Measurements from ENCODE around the gene CDCA5. TPM values are rescaled to one million over a fixed set of nuclear protein-coding genes. Genes with fewer than 3 reads are reported as not detected.
A peak's percentile ranks its signal among the peaks of the same experiment; 100 is the strongest.

The CDCA5 gene, protein sequence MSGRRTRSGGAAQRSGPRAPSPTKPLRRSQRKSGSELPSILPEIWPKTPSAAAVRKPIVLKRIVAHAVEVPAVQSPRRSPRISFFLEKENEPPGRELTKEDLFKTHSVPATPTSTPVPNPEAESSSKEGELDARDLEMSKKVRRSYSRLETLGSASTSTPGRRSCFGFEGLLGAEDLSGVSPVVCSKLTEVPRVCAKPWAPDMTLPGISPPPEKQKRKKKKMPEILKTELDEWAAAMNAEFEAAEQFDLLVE
- 10 to 100 TPM; 17.8 to 18.4 (median 18.0) TPM for polyA plus RNA-seq (ENCODE audit: insufficient read length in 3 of 3)

DNA sequence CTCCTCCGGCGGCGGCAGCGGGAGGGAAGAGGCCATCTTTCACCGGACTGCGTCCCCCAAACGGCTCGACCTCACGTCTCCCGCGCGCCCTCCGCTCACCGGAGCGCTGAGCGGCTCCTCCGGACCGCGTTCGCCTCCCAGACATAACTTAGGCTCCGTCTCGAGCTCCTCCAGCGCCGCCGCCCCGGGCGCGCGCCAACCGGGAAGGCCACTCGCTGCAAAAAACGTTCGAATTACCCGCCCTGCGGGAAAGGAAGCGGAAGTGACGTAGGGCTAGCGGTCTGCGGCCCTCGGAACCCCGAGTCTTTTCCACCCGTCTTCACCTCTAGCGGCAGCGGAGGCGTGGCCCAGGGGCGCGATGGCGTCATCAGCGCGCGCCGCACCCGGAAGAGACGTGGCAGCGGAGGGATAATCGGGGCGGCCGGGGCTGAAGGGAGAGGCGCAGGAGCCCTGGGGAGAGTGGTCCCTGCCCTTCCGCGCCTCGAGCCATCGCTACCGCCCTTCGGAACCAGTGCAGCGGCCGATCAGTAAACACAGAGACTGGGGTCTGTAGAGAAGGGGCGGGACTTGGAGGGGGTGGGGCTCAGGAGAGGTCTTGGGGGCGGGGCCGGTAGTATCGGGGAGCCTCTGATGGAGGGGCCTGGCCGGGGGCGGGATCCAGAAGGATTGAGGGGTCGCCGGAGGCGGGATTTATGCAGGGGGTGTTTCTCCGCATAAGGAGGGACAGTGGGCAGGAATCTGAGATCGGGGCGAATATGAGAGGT lies at the start of gene CDCA5, which contains the start of gene ZFPL1:
Gene CDCA5, minus strand, starts transcription at position 207 of the 764 bp plus-strand sequence. Its CDS starts 62 bp downstream, at position 145.
Gene ZFPL1, plus strand, starts transcription at position 389 of the 764 bp plus-strand sequence. CDS start 477 bp downstream, outside the sequence.
- peak; percentile 80 to 89 (median 87) for DNase-seq (ENCODE audit: low read depth in 3 of 3, low spot score in 2 of 3)

DNA sequence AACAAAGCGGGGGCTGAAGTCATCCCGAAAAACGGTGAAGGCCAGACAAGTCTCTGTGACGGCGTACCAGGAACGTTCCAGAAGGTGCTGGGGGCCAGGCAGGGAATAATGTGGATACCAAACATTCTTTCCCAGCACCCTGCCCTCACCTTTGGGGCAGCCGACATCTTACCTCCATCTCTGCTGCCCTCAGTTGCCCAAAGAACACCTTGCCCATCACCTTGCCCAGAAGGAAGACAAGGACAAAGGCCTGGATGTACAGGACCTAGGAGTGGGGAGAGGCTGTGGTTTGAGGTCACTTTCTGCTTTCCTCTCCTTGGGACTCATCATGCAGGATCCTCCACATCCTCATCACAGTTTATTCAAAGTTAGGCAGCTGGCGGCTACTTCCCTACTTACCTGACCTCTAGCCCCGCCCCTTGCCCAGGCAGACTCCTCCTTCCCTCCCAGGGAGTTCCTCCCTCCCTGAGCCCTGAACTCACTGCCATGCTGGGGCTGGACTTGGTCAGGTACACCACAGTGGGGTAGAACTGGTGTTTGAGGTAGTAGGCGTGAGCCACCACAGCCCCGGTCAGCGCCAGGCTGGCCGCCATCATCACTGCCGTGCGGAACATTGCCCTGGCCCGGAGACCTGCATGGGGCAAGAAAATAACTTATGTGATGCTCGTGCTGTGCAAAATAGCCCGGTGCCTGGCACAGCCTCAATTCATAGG lies 49.3 kb upstream of the CDCA5 start:
- DNase-seq (ENCODE audit: low read depth in 3 of 3, low spot score in 2 of 3), result no peak

DNA sequence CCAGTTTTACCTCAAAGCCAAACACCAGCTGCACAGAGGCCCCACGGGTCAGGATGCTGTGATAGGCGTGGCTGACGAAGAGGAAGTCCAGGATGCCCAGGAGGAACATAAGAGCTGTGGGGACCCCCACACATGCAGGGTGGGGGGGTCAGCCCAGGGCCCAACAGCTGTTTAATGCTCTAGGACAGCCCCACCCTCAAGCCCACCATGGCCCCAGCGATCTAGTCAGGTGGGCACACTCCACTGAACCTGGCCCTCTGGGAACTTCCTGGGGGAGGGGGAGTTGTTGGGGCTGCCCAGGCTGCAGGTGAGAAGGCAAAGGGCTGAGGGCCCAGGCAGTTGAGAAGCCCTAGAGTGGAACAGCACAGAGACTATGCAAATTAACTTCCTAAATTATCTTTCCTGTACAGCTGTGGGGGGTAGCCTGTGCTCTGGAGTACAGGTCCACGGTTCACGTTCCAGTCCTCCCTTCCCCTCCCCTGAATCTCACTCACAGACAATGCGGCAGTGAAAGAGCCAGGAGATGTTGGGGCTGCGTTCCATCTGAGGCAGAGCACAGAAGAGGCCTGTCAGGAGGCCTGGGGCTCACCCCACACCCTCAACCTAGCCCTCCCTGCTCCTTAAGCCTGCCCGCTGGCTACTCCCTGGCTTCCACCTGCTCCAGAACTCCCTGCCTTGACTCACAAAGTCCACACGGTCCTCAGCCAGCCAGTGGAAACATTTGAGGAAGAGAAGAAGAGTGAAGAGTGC lies 48.6 kb upstream of the CDCA5 start:
- DNase-seq (ENCODE audit: low read depth in 3 of 3, low spot score in 2 of 3), result no peak

DNA sequence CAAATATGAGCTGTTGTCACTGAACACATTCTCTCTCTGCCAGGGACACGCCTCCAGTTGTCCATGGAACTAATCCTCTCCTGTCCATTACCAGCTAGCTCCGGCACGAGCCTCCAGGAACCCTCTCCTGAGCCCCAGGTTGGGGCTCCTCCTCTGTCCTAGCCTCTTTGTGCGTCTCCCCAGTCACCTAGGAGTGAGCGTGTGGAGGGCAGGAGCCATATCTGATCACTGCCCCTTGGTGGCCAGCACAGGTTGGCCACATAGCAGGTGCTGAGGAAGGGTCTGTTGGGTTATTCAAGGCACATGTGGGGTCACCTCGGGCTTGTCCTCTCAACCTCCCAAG lies 48.0 kb upstream of the CDCA5 start:
- no peak for DNase-seq (ENCODE audit: low read depth in 3 of 3, low spot score in 2 of 3)

DNA sequence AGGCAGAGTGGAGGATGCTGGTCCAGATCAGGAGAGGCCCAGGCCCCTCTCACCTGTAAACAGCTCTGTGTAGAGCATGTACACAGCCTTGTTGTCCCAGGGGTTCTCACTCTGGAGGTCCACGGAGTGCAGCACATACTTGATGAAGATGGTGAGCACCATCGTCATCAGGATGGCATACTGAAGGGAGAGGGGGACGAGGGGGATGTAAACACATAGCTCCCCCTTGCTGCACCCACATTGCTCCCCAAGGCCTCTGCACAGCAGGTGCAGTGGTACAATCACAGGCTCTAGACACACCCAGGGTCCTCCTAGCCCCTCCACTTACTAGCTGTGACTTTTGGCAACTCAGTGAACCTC lies 47.6 kb upstream of the CDCA5 start:
- DNase-seq (ENCODE audit: low read depth in 3 of 3, low spot score in 2 of 3), result no peak

DNA sequence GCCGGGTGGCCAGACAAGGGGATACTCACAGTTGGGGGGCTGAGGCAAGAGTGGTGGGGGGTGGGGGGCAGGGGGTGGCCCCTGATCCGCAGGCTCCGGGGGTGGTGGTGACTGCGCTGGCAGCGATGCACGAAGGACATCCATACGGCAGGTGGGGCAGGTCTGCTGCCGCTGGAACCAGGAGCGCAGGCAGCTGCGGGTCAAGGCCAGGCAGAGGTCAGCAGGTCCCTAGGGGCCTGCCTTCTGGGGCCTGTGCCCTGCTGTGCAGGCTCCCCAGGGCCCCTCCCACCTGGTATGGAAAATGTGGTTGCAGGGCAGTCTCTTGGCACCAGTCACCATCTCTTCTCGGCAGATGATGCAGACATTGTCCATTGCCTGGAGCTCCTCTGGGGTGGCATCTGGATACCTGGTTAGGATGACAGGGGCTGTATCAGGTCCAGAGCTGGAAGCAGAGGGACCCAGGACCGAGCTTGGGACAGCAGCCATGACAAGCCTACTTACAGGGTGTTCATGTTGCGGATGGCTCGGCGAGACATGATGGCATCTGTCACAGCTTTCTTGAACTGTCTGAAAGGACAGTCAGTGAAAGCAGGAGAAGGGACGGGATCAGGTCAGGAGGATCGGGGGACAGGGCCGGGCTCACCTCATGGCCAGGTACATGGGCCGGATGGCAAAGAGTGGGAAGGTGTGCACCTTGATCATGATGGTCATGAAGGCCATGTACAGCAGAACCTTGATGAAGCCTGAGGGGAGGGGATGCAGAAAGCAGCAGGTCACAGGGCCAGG lies 47.0 kb upstream of the CDCA5 start:
- no peak for DNase-seq (ENCODE audit: low read depth in 3 of 3, low spot score in 2 of 3)

DNA sequence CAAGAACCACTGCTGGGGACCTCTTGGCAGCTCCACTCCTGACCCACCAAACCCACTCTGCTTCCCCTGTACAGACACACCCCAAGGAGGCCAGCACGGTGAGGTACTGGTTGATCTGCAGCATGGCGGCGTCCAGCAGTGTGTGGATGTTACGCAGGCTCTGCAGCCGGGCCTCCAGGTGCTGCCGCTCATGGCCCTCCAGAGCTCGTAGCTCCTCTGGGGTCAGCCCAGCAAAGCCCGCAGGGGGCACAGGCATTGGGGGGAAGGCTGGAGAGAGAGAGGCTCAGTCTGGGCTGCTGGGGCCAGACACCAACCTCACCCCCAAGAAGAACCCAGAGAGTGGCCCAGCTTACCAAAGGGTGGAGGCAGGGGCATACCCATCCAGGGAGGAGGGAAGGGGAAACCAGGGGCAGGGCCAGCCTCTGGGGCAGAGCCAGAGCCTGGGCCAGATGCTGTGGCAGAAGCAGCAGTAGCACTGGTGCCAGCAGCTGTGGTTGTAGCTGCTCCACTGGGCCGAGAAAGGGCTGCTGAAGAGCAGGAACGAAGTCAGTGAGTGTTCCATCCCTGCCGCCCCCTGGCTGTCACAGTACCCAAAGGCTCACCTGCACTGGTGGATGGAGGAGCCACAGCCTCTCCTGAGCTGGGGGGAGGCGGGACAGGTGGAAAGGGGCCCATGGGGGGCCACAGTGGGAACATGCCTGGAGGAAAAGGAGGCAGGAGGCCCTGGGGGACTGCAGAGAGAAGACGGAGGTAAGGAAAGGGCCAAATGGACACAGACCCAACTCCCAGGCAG lies 46.0 kb upstream of the CDCA5 start:
- DNase-seq (ENCODE audit: low read depth in 3 of 3, low spot score in 2 of 3), result no peak

DNA sequence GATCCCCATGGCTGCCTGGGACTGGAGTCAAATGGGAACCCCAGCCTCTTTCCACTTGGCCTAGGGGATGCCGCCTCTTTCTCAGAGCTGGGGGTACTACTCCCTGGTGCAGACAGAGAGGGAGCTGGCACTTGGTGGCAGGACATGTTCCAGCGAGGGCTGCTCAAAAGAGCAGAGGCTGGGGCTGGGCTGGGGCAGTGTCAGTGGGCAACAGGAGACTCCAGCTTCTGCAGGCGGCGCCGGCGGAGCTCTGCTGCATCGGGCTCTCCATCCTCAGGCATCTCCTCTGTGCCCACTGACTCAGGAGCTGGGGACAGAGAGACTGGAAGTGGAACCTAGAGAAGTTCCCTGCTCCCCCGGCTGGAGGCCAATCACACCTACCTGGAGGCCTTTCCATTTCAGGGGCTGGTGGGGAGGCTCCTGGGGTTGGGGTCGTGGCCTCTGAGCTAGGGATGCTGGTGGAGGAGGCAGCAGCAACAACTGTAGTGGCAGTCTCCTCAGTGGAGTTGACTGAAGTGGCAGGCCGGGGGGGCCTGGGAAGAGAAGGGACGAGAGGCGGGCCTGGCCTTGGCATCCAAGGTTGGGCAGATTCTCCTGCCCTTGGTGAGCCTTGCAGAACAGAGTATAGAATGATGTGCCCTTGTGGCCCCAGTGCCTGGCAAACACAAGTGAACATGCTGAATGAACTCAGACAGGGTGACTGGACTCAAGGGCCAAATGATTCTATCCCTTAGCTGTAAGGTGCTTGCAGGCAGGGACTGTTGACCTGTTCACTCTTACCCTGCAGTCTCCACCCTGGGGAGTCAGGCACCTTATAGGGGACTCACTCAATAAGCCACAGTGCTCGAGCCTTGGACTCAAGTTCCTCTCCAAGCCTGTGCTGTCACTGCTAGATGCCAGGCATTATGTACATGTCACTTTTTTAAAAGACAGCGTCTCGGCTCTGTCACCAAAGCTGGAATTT lies 44.6 kb upstream of the CDCA5 start:
- no peak for DNase-seq (ENCODE audit: low read depth in 3 of 3, low spot score in 2 of 3)

DNA sequence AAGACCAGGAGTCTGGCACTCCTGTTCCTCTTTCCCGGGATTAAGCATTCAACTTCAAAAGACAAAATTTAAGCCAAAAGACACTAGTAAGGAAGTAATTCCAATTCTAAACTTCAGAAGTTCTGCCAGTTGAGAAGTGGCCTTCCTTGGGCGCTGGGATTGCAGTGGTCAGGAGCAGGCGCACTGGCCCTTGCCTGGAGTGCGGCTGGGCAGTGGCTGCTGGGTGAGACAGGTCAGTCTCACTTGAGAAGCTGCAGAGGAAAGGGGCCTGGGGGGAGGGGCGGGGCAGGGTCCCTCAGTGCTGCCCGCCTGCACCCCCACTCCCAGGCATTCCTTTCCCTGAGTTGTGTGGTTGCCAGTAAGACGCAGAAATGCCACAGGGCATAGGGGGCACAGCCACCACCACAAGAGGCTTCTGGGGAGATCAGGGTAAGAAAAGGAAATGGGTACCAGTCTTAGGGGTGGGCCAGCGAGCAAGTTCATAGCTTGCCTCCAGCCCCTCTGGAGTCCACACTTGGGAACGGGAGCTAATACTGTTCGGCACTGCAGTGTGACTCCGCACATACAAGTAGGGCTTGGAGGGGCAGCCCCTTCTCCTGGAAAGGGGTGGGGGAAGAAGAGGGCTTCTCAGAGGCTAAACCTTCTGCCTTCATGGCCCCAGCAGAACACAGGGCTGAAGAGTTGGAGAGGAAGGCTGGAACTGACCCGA lies 43.8 kb upstream of the CDCA5 start:
- DNase-seq (ENCODE audit: low read depth in 3 of 3, low spot score in 2 of 3), result no peak

DNA sequence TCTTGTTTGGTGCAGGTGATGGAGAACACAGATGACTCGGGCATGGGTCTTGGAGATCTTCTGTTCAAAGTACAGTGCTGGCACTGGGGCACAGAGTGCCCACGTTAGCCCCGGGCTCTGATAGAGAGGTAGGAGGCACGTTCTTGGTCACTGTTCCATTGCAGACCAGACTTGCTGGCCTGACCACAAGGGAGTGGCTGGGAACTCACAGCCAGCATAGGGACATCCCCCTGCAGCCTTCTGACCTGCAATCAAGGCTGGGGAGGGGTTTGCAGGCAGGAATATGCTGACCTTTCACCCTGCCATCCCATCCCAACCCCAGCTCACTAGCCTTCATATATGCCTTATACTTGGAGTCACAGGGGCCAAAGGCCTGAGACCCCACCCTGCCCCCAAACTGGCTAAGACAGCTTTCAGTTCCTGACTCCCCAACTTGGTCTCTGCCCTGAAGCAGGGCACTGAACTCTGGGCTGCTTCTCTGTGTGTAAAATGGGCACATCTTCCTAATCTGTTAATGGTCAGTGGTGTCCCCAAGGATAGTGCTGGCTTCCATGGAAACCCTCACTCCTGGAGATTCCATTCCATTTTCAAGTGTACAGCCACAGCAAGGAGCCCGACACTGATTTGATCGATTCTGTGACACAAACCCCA lies 42.9 kb upstream of the CDCA5 start:
- no peak for DNase-seq (ENCODE audit: low read depth in 3 of 3, low spot score in 2 of 3)

DNA sequence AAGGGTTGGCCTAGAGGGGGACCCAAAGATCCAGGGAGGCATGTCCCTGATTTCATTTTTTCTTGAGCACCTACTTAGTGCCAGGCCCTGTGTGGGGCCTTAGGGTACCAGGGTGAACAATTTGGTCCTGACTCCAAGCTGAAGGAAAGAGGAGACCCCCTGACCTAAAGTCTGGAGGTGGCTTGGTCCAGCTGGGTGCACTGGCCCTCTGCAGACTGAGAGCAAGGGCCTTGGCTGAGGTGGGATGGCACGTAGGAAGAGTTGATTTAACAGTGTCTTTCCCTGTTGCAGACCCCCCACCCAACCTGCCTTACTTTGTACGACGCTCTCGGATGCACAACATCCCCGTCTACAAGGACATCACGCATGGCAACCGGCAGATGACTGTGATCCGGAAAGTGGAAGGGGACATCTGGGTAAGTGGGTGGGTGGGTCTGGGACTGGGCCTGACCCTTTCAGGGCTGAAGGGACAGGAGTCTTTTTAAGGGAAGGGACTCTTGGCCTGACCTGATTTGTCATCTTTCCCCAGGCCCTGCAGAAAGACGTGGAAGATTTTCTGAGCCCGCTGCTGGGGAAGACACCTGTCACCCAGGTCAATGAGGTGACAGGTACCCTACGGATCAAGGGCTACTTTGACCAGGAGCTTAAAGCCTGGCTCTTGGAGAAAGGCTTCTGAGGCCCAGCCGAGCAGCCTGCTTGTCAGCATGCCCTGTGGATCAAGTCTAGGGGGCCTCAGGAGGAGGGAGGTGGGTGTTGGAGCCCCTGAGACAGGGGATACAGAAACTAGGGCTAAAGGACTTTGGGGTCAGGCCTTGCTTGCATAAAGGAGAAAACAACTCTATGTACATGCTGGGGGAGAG lies 41.6 kb upstream of the CDCA5 start:
- no peak for DNase-seq (ENCODE audit: low read depth in 3 of 3, low spot score in 2 of 3)

DNA sequence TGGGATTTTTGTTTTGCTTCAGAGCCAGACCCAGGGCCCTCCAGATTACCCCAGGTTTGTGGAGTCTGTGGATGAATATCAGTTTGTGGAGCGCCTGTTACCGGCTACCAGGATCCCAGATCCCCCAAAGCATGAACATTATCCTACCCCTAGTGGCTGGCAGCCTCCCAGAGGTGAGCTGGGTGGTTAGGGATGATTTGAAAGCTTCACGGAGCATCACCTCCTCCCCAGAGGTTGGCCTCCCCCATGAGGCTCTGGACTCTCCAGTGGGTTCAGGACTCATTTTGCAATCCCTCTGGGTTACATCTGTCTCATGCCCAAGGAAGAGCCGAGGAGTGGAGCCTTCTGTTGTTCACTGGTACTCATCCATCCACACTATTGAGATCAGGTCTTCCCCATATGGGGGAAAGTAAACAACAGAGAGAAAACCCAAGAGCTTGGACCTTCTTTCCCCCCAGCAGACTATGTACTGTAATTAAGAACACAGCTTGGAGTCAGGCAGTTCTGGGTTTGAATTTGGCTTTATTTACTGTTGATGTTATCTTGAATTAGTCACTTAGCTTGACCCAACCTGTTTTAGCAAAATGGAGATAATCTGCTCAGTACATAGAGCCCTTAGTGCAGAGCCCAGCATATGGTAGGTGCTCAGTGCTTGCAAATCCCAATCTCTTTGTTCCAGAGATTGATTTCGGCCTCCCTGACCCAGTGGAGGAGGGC lies 40.8 kb upstream of the CDCA5 start:
- no peak for DNase-seq (ENCODE audit: low read depth in 3 of 3, low spot score in 2 of 3)

DNA sequence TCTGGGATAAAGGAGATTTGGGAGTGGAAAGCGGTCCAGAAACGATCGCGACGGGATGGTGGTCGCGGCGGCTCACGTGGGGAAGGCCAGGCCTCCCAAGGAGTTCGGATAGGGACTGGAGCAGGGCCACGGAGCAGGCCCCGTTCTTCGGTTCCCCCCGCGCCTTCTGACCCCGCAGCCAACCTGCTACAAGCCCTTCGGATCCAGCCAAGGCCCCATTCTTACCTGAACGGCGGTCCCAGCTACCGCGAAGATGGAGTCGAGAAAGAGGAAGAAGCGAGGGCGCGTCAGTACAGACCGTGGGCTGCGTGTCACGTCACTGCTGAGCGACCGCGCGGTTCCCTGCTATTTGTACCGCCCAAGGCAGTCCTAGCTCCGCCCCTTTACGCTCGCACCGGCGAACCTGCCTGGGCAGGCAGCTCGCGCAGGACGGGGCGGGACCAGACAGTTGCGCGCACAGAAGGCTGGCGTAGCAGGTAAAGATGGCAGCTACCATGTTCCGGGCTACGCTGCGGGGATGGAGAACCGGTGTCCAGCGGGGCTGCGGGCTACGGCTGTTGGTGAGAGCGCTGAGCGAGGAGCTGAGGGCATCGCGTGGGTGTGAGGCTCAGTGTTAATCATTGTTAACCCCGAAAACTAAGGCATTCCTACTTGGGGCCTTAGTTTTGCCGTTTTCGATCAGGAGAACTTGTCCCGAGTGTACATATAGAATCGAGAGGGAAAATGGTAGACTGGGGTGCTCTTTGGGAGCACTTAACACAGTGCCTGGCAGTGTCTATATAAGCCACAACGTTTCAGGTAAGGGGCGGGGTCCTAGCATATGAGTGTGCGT lies 38.2 kb upstream of the CDCA5 start, which contains the start of the genes FAU and MRPL49:
Gene FAU, minus strand, starts transcription at position 270 of the 832 bp plus-strand sequence. CDS start 321 bp downstream, outside the sequence.
Gene MRPL49, plus strand, starts transcription at position 457 of the 832 bp plus-strand sequence. Its CDS starts 26 bp downstream, at position 483.
- peak; percentile 92 to 98 (median 93) for DNase-seq (ENCODE audit: low read depth in 3 of 3, low spot score in 2 of 3)

DNA sequence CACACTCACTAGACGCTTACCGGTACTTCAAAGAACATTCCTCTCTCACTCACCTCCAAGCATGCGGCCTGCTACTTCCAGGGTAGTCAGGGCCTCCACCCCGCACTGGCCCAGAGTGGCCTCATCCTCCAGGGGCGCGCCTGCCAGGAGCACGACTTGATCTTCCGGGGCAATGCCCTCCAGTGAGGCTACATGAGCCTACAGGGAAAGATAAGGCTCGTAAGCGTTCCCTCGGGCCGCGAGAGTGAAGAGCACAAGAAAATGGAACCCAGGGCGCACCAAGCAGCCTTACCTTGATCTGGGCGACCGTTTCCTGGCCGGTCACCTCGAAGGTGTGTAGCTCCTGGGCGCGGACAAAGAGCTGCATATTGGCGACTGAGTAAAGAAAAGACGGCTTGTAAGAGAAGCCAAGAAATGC lies 37.6 kb upstream of the CDCA5 start:
- no peak for DNase-seq (ENCODE audit: low read depth in 3 of 3, low spot score in 2 of 3)

All from right renal cortex interstitium (tissue), 3 donors.